Testis (tissue), 3 donors: Measurements from ENCODE around the gene RPS6KA4. TPM values are rescaled to one million over a fixed set of nuclear protein-coding genes. Genes with fewer than 3 reads are reported as not detected.

Experiments used
- DNase-seq: peaks from one replicate; pipeline ENCODE4 v3.0.0-alpha.2; 2019
- H3K27ac ChIP-seq, 2 donors: fragments of 200-600 bp; sonication (generic); one replicate each; pipeline ENCODE4 v1.5.1; 2019
- H3K27me3 ChIP-seq: fragments of 200-600 bp; sonication (generic); one replicate; pipeline ENCODE4 v1.5.1; 2019
- H3K36me3 ChIP-seq: fragments of 200-600 bp; sonication (generic); one replicate; pipeline ENCODE4 v1.5.1; 2017; ENCODE audit warnings: low read depth; ENCODE audit errors: missing control alignments
- H3K4me1 ChIP-seq: fragments of 200-600 bp; sonication (generic); one replicate; pipeline ENCODE4 v1.5.1; 2019
- H3K4me3 ChIP-seq, 2 donors: fragments of 200-600 bp; sonication (generic); one replicate each; pipeline ENCODE4 v1.5.1; 2017 to 2019
- H3K9me3 ChIP-seq: fragments of 200-600 bp; sonication (generic); one replicate; pipeline ENCODE4 v1.5.1; 2017
- CTCF ChIP-seq, 3 experiments: fragments of 450-650 bp in 2 of 3; fragments of 200-600 bp in 1 of 3; sonication (generic) in 1 of 3; IDR thresholded peaks; one replicate each; pipeline ENCODE4 v1.5.1; 2016 to 2019; ENCODE audit warnings: antibody characterized with exemption in 3 of 3, mild to moderate bottlenecking in 2 of 3, moderate library complexity in 1 of 3
- POLR2A ChIP-seq: fragments of 450-650 bp; IDR thresholded peaks from one replicate; pipeline ENCODE4 v1.6.1; 2017; ENCODE audit warnings: antibody characterized with exemption, mild to moderate bottlenecking, moderate library complexity
- WGBS, 2 donors: methylation state at CpG; one replicate each; pipeline ENCODE4 v1.1.5; 2018; 5-methylcytosine and 5-hydroxymethylcytosine counted together
- intact Hi-C: fragments of 100-400 bp; cut with DNase I; formaldehyde crosslinking; loops from one replicate; pipeline ENCODE4 v1.15.1; 2023; ENCODE audit warnings: low total_unique reads
- polyA plus RNA-seq: library from polyadenylated mRNA; stranded (reverse); fragments of 350-450 nt; fragmentation: Illumina TruSeq; extraction: RNeasy Lipid Tissue Mini Kit (QIAGEN cat#74804); gene quantifications from one replicate; pipeline ENCODE4 v1.2.3, GENCODE V29; 2014; ENCODE audit warnings: low read depth, low replicate concordance; ENCODE audit not compliant: insufficient read depth
- total RNA-seq, 2 donors: library from RNA; depleted of rRNA; stranded (reverse); fragments of >200 nt; gene quantifications; one replicate each; pipeline ENCODE4 v1.2.3, GENCODE V29; 2016

RPS6KA4 gene
- total and polyA plus RNA-seq, 3 donors from 2014 or later, result 9.2 to 15.6 (median 15.6) TPM

- Histone ChIP-seq H3K4me3 (peak overlapping the region; percentile 9 to 41), H3K27ac (no peak overlapping the region), H3K27me3 (no peaks in the 10 kb centered on the region), H3K9me3 (no peaks in the 10 kb centered on the region), H3K36me3 (no peaks in the 10 kb centered on the region), H3K4me1 (peaks cover 12% of the 10 kb centered on the region)
- DNase-seq, result no peak
- no peak for TF ChIP-seq POLR2A
- TF ChIP-seq CTCF (IDR thresholded peaks at IDR 0.05), result no peak
- intact Hi-C loops, result no loop called here
- WGBS, 2 donors, result 77 to 86% methylated on average over 22 to 79 of the region's 82 CpGs
Measured at GRCh38 chr11:64369440-64370421, 10.8 kb downstream of the RPS6KA4 start.

- 75% methylated on average over 21 of the region's 22 CpGs; no CpG with 5 or more reads in 1 of the 2 donors for WGBS, 2 donors
- Histone ChIP-seq H3K27ac (no peak overlapping the region), H3K36me3 (no peaks in the 10 kb centered on the region), H3K4me3 (no peak overlapping the region), H3K9me3 (no peaks in the 10 kb centered on the region), H3K27me3 (no peaks in the 10 kb centered on the region), H3K4me1 (peaks cover 12% of the 10 kb centered on the region)
- no peak for DNase-seq
- TF ChIP-seq CTCF (IDR thresholded peaks at IDR 0.05) (no peak), POLR2A (no peak)
- intact Hi-C loops, result no loop called here
Measured at GRCh38 chr11:64371201-64371600, 12.2 kb downstream of the RPS6KA4 start.

GRCh38 chr11:64372021-64372420 lies 13.1 kb downstream of the RPS6KA4 start:
- 50 to 72% methylated on average over 6 of the region's 6 CpGs for WGBS, 2 donors
- H3K36me3 ChIP-seq, result no peaks in the 10 kb centered on the region
- TF ChIP-seq CTCF (IDR thresholded peaks at IDR 0.05) (no peak), POLR2A (no peak)
- H3K27me3 ChIP-seq, result no peaks in the 10 kb centered on the region
- no peaks in the 10 kb centered on the region for H3K9me3 ChIP-seq
- H3K27ac ChIP-seq, result no peak overlapping the region
- H3K4me3 ChIP-seq, result peak overlapping the region in 1 of 2 donors; percentile 52
- H3K4me1 ChIP-seq, result peaks cover 12% of the 10 kb centered on the region
- no peak for DNase-seq
- intact Hi-C loops, result no loop called here

GRCh38 chr11:64372802-64373597 lies 14.0 kb downstream of the RPS6KA4 start:
- intact Hi-C loops, result no loop called here
- WGBS, 2 donors, result 58 to 70% methylated on average over 5 to 18 of the region's 18 CpGs
- peak; percentile 84 for DNase-seq
- H3K36me3 ChIP-seq, result no peaks in the 10 kb centered on the region
- peaks cover 12% of the 10 kb centered on the region for H3K4me1 ChIP-seq
- no peaks in the 10 kb centered on the region for H3K27me3 ChIP-seq
- TF ChIP-seq POLR2A (no peak), CTCF (IDR thresholded peaks at IDR 0.05) (no peak)
- no peaks in the 10 kb centered on the region for H3K9me3 ChIP-seq
- no peak overlapping the region for H3K27ac ChIP-seq
- peak overlapping the region in 1 of 2 donors; percentile 52 for H3K4me3 ChIP-seq
